ENCODE results near the gene KLF13. TPM values are rescaled to one million over a fixed set of nuclear protein-coding genes. Genes with fewer than 3 reads are reported as not detected.

KLF13 gene
- 100 to 1,000 TPM; 184 to 226 TPM for total RNA-seq
- total RNA-seq = 395 to 650 reads per million in 2 donors

DNA sequence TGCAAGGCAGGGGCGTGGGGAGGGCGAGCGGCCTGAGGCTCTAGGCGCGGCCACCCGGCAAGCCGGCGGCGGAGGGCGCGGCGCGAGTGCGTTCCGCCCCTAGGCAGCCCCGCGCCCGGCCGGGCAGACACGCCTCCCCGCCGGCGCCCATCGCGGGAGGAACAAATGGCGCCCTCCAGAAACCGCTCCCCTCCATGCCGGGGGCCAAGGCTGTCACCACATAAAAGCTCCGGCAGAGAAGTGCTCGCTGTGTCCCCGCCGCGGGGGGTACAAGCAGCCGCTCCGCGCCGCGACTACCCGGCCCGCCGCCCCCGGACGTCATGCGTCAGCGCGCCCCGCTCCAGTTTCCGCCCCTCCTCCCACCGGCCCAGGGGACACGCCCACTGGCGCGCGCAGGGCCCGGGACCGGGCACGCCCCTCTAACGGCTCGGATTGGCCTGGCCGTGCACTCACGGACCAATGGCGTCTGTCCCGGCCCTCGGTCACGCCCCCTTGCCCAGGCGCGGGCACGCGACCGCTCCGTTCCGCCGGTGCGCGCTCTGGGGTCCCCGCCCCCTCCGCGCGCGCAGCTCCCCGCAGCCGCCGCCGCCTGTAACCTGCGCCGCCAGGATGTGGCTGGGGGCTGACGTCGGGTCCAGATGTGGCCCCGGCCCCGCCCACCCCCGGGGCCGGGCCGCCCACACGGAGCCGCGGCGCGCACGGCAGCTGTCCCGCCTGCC, at the start of gene KLF13:
TSS of gene KLF13 (plus strand) at position 680 of the 719 bp plus-strand sequence. CDS start 378 bp downstream, outside the sequence.
- H3K36me3 Mint-ChIP-seq (ENCODE audit: low read depth) = peaks cover 6% of the 10 kb centered on the region
- peak within 1 kb of the TSS; percentile 88 for H3K27ac Mint-ChIP-seq
- DNase-seq = peak; percentile 99 to 100 (median 100)
- peak; percentile 79 for ATAC-seq
- H3K4me3 Mint-ChIP-seq = peak within 1 kb of the TSS; percentile 98
- H3K4me1 Mint-ChIP-seq = peaks cover 43% of the 10 kb centered on the region
- H3K9me3 ChIP-seq (ENCODE audit: control insufficient read depth, low read length, poor library complexity, severe bottlenecking) = no peaks in the 10 kb centered on the region
- no peaks in the 10 kb centered on the region for H3K27me3 Mint-ChIP-seq

- ATAC-seq (no peak), DNase-seq (no peak)
- H3K9me3 ChIP-seq (ENCODE audit: control insufficient read depth, low read length, poor library complexity, severe bottlenecking) = no peaks in the 10 kb centered on the region
- H3K4me1 Mint-ChIP-seq = peaks cover 19% of the 10 kb centered on the region
- H3K4me3 Mint-ChIP-seq = no peak overlapping the region
- no peaks in the 10 kb centered on the region for H3K27me3 Mint-ChIP-seq
- H3K36me3 Mint-ChIP-seq (ENCODE audit: low read depth) = no peaks in the 10 kb centered on the region
- H3K27ac Mint-ChIP-seq = no peak overlapping the region
These were observed 49.1 kb upstream of the KLF13 start for GRCh38 chr15:31277335-31278060.

DNA sequence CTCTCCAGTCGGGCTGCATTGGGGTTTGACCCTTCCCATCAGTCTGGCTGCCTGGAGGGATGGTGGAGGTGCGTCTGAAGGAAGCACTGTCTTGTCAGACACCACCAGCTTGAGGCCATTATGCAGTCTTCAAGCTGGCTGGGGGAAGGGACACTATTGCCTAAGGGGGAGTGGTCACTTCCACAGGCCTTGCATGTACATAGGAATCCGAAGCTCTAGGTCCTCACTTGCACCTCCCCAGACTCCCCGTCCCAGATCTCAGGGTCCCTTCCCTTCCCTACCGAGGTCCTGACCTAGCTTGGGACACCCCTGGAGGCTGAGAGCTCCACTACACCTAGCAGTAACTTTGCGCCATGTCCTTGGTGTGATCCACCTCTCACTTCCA, 48.6 kb upstream of the KLF13 start:
- no peaks in the 10 kb centered on the region for H3K9me3 ChIP-seq (ENCODE audit: control insufficient read depth, low read length, poor library complexity, severe bottlenecking)
- peaks cover 18% of the 10 kb centered on the region for H3K4me1 Mint-ChIP-seq
- no peak overlapping the region for H3K4me3 Mint-ChIP-seq
- no peak overlapping the region for H3K27ac Mint-ChIP-seq
- ATAC-seq (no peak), DNase-seq (no peak)
- H3K36me3 Mint-ChIP-seq (ENCODE audit: low read depth) = no peaks in the 10 kb centered on the region
- no peaks in the 10 kb centered on the region for H3K27me3 Mint-ChIP-seq

DNA sequence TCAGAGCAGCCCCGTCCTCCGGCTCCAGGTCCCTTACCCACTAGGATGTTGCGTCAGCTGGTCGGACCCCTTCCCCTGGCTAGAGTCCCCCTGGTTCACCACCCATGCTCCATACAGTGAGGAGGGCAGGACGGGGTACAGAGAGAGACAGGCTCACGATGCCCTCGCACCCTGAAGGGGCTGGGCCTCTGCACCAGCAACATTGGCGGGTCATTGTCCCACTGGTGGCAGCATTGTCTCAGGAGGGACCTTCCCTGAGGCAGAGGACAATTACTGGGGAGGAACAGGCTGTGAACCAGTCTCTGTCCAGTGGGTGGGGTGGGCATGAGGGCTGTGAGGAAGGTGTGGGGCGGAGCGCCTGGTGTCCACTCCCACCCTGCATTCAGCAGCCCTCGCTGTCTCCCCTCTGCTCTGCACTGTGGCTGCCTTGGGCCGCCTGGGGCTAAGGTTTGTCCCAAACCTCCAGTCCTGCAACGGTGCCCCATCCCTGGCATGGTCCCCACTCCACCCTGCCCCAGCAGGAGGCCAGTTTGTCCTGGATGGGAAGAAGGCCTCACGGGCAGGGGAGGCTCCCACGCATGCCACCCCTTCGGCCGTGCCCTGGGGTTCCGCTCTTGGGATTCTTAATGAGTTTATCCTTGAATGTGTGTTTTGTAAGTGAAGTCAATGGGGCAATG, 48.0 kb upstream of the KLF13 start:
- Mint-ChIP-seq H3K36me3 (ENCODE audit: low read depth) (no peaks in the 10 kb centered on the region), H3K4me3 (no peak overlapping the region), H3K27me3 (no peaks in the 10 kb centered on the region), H3K4me1 (peaks cover 16% of the 10 kb centered on the region), H3K27ac (peak overlapping the region; percentile 45)
- ATAC-seq (no peak), DNase-seq (no peak)
- no peaks in the 10 kb centered on the region for H3K9me3 ChIP-seq (ENCODE audit: control insufficient read depth, low read length, poor library complexity, severe bottlenecking)

GRCh38 chr15:31279221-31280045, 47.2 kb upstream of the KLF13 start:
- H3K9me3 ChIP-seq (ENCODE audit: control insufficient read depth, low read length, poor library complexity, severe bottlenecking) = no peaks in the 10 kb centered on the region
- Mint-ChIP-seq H3K36me3 (ENCODE audit: low read depth) (no peaks in the 10 kb centered on the region), H3K27ac (peak overlapping the region; percentile 45), H3K4me3 (no peak overlapping the region), H3K4me1 (peaks cover 14% of the 10 kb centered on the region), H3K27me3 (no peaks in the 10 kb centered on the region)
- DNase-seq (no peak), ATAC-seq (no peak)

GRCh38 chr15:31280046-31280830, 46.4 kb upstream of the KLF13 start:
- no peak for ATAC-seq
- H3K27me3 Mint-ChIP-seq = no peaks in the 10 kb centered on the region
- DNase-seq = no peak
- H3K4me1 Mint-ChIP-seq = peaks cover 7% of the 10 kb centered on the region
- no peak overlapping the region for H3K4me3 Mint-ChIP-seq
- H3K9me3 ChIP-seq (ENCODE audit: control insufficient read depth, low read length, poor library complexity, severe bottlenecking) = no peaks in the 10 kb centered on the region
- no peaks in the 10 kb centered on the region for H3K36me3 Mint-ChIP-seq (ENCODE audit: low read depth)
- H3K27ac Mint-ChIP-seq = no peak overlapping the region

DNA sequence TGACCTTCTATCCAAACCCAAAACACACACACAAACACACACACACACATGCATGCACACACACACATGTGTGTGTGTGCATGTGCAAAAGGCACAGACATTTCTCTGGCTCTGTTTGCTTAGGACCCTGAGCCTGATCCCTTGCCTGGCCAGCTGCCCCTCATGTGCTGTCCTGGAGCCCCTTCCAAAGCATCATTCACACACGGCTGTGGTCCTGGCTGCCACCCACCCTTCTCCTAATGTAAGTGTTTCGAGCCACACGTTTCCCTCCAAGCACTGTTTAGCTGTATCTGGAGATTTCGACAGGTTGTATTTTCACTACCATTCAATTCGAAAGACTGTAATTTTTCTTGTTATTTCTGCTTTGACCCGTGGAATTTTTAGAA, 45.8 kb upstream of the KLF13 start:
- Mint-ChIP-seq H3K27me3 (no peaks in the 10 kb centered on the region), H3K27ac (no peak overlapping the region), H3K4me1 (peaks cover 7% of the 10 kb centered on the region), H3K36me3 (ENCODE audit: low read depth) (no peaks in the 10 kb centered on the region), H3K4me3 (no peak overlapping the region)
- H3K9me3 ChIP-seq (ENCODE audit: control insufficient read depth, low read length, poor library complexity, severe bottlenecking) = no peaks in the 10 kb centered on the region
- DNase-seq (no peak), ATAC-seq (no peak)

- Mint-ChIP-seq H3K36me3 (ENCODE audit: low read depth) (no peaks in the 10 kb centered on the region), H3K4me3 (no peak overlapping the region), H3K27me3 (no peaks in the 10 kb centered on the region), H3K4me1 (peaks cover 7% of the 10 kb centered on the region), H3K27ac (no peak overlapping the region)
- no peaks in the 10 kb centered on the region for H3K9me3 ChIP-seq (ENCODE audit: control insufficient read depth, low read length, poor library complexity, severe bottlenecking)
- ATAC-seq (no peak), DNase-seq (no peak)
These were observed 43.6 kb upstream of the KLF13 start for GRCh38 chr15:31283043-31283442.

GRCh38 chr15:31285772-31286261, 40.8 kb upstream of the KLF13 start:
- Mint-ChIP-seq H3K4me1 (peaks cover 2% of the 10 kb centered on the region), H3K27me3 (no peaks in the 10 kb centered on the region), H3K27ac (no peak overlapping the region), H3K4me3 (no peak overlapping the region), H3K36me3 (ENCODE audit: low read depth) (no peaks in the 10 kb centered on the region)
- no peak for ATAC-seq
- no peaks in the 10 kb centered on the region for H3K9me3 ChIP-seq (ENCODE audit: control insufficient read depth, low read length, poor library complexity, severe bottlenecking)
- no peak for DNase-seq

DNA sequence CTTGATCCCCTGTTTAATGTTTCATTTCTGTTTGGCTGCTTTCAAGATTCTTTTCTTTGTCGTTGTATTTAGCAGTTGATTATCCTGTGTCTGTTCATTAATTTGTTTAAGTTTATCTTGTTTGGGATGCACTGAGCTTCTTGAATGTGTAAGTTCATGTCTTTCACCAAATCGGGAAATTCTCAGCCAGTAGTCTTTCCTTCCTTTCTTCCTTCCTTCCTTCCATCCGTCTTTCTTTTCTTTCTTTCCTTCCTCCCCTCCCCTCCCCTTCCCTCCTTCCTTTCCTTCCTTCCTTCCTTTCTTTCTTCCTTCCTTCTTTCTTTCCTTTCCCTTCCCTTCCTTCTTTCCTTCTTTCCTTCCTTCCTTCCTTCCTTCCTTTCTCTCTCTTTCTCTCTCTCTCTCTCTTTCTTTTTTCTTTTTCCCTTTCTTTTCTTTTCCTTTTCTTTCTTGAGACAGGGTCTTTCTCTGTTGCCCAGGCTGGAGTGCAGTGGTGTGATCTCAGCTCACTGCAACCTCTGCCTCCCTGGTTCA, 35.5 kb upstream of the KLF13 start:
- peaks cover 19% of the 10 kb centered on the region for H3K27me3 Mint-ChIP-seq
- H3K36me3 Mint-ChIP-seq (ENCODE audit: low read depth) = peaks cover 5% of the 10 kb centered on the region
- ATAC-seq (no peak), DNase-seq (no peak)
- H3K4me1 Mint-ChIP-seq = peaks cover 7% of the 10 kb centered on the region
- H3K27ac Mint-ChIP-seq = no peak overlapping the region
- no peak overlapping the region for H3K4me3 Mint-ChIP-seq
- no peaks in the 10 kb centered on the region for H3K9me3 ChIP-seq (ENCODE audit: control insufficient read depth, low read length, poor library complexity, severe bottlenecking)

GRCh38 chr15:31292391-31293015, 34.1 kb upstream of the KLF13 start:
- no peak for DNase-seq
- H3K9me3 ChIP-seq (ENCODE audit: control insufficient read depth, low read length, poor library complexity, severe bottlenecking) = no peaks in the 10 kb centered on the region
- no peak for ATAC-seq
- Mint-ChIP-seq H3K4me3 (no peak overlapping the region), H3K4me1 (peaks cover 9% of the 10 kb centered on the region), H3K36me3 (ENCODE audit: low read depth) (peaks cover 5% of the 10 kb centered on the region), H3K27me3 (peaks cover 25% of the 10 kb centered on the region), H3K27ac (no peak overlapping the region)

DNA sequence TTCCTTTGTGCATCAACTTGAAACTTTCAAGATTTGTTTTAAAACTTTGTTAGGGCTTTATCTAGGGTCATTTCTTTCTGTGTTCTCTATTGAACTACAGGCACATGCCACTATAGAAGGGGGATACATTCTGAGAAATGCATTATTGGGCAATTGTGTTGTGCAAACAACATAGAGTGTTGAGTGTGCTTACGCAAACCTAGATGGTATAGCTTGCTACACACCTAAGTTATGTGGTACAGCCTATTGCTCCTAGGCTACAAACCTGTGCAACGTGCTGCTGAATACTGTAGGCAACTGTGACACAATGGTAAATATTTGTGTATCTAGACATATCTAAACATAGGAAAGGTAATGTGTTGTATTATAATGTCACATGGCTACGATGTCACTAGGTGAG, 33.0 kb upstream of the KLF13 start:
- DNase-seq = no peak
- Mint-ChIP-seq H3K27me3 (peaks cover 25% of the 10 kb centered on the region), H3K4me1 (peaks cover 9% of the 10 kb centered on the region), H3K4me3 (no peak overlapping the region), H3K36me3 (ENCODE audit: low read depth) (peaks cover 5% of the 10 kb centered on the region), H3K27ac (no peak overlapping the region)
- ATAC-seq = no peak
- H3K9me3 ChIP-seq (ENCODE audit: control insufficient read depth, low read length, poor library complexity, severe bottlenecking) = no peaks in the 10 kb centered on the region
